ENCODE data around the gene SEMA6A. TPM values are rescaled to one million over a fixed set of nuclear protein-coding genes. Genes with fewer than 3 reads are reported as not detected.
A peak's percentile ranks its signal among the peaks of the same experiment; 100 is the strongest.

The SEMA6A gene
- total and polyA plus RNA-seq, 10 of the 15 experiments (the other 5 are each of a cell fraction or from before 2014, with no cell fraction given): 0.16 to 10.2 (median 1.1) TPM

DNA sequence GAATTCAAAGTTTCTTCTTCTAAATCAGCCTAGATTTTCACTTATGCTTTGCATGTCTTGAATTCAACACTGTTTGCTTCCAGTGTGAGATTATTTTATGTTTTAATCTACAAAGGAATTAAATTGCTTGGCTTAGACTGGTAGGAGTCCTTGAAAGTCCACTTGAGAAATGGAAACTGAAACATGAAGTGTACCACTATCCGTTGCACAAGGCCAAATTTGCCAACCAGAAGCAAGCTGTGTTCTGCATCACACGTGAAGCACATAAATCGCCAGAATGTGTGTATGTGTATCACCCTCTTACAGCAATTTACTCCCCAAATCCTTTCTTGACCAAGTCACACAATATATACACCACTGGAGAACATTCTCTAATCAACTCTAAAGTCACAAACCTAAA, 10.3 kb downstream of the SEMA6A start:
- no TSS peak for BruUV-seq (replicated peaks)
- SMC1A ChIA-PET (ENCODE audit: uncharacterized antibody, unreplicated experiment): interaction anchor here (0.7 to 4.3 kb wide), 12 partner anchors 9 to 572 kb away, joined by 3 to 31 read pairs (median 3); partner anchors contain the start of gene SEMA6A
- CTCF ChIA-PET: interaction anchor here (1.2 to 2.2 kb wide), 4 partner anchors 9 to 427 kb away, joined by 3 to 7 read pairs (median 4); no protein-coding TSS in a partner anchor
- in situ Hi-C loops (cut with MboI): loop anchor here (25.0 kb wide), 1 partner anchor 427 kb away; no protein-coding TSS in a partner anchor
- no peaks in the 10 kb centered on the region for H4K20me1 ChIP-seq (ENCODE audit: control insufficient read depth, insufficient read depth)
- ATAC-seq (peak; percentile 47), FAIRE-seq (no peak), DNase-seq (ENCODE audit: low read depth, low spot score) (no peak)
- H3K4me2 ChIP-seq (ENCODE audit: control insufficient read depth, insufficient read depth): no peak overlapping the region
- H2AFZ ChIP-seq (ENCODE audit: control insufficient read depth, low read depth, low read length): no peak overlapping the region
- H3K79me2 ChIP-seq (ENCODE audit: control insufficient read depth, insufficient read depth, low read length): no peaks in the 10 kb centered on the region; the same call in 1 of the 2 replicates
- POLR2A ChIA-PET: interaction anchor here (0.9 to 1.0 kb wide), 2 partner anchors 12 to 13 kb away, joined by 3 read pairs; no protein-coding TSS in a partner anchor
- TF ChIP-seq, protein P1, sequence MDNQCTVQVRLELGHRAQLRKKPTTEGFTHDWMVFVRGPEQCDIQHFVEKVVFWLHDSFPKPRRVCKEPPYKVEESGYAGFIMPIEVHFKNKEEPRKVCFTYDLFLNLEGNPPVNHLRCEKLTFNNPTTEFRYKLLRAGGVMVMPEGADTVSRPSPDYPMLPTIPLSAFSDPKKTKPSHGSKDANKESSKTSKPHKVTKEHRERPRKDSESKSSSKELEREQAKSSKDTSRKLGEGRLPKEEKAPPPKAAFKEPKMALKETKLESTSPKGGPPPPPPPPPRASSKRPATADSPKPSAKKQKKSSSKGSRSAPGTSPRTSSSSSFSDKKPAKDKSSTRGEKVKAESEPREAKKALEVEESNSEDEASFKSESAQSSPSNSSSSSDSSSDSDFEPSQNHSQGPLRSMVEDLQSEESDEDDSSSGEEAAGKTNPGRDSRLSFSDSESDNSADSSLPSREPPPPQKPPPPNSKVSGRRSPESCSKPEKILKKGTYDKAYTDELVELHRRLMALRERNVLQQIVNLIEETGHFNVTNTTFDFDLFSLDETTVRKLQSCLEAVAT (IDR thresholded peaks at IDR 0.05): peak; percentile 18; the same call in 1 of the 2 replicates
- TF ChIP-seq SP1 (IDR thresholded peaks at IDR 0.05; ENCODE audit: low read depth, low read length) (no peak), RAD21 (IDR thresholded peaks at IDR 0.05; ENCODE audit: insufficient read depth, low read depth, low read length) (no peak), YY1 (IDR thresholded peaks at IDR 0.05; ENCODE audit: low read depth, low read length) (no peak), STAT1 (conservative IDR thresholded peaks at IDR 0.05) (no peak), DPF2 (IDR thresholded peaks at IDR 0.05) (0 out of 2 replicates have a peak, but pooled peaks have one; percentile 17)
- no peak overlapping the region for H3K27ac ChIP-seq (ENCODE audit: control insufficient read depth, insufficient read depth)
- WGBS (ENCODE audit: insufficient coverage, insufficient replicate concordance, low lambda C conversion rate, missing lambda C conversion rate): 76% methylated on average over 3 of the region's 3 CpGs
- no peaks in the 10 kb centered on the region for H3K9me3 ChIP-seq (replicated peaks; ENCODE audit: control insufficient read depth, insufficient read depth, low read length)
- no peak overlapping the region for H3K9ac ChIP-seq (ENCODE audit: control insufficient read depth, insufficient read depth, low read length)
- H3K27me3 ChIP-seq (replicated peaks in 1 of 2; ENCODE audit: control insufficient read depth in 2 of 2, insufficient read depth in 2 of 2, low read length in 1 of 2): no peaks in the 10 kb centered on the region
- RAD21 ChIA-PET (ENCODE audit: unreplicated experiment): interaction anchor here (0.6 to 3.9 kb wide), 6 partner anchors 9 to 982 kb away, joined by 3 to 27 read pairs (median 4); partner anchors contain the start of gene SEMA6A
- H3K4me3 ChIP-seq: no peak overlapping the region
- intact Hi-C loops (cut with micrococcal nuclease; ENCODE audit: unreplicated experiment): no loop called here
- no peaks in the 10 kb centered on the region for H3K4me1 ChIP-seq (ENCODE audit: control insufficient read depth, insufficient read depth, low read length)
- no peaks in the 10 kb centered on the region for H3K36me3 ChIP-seq (ENCODE audit: control insufficient read depth in 2 of 2, insufficient read depth in 2 of 2, low read length in 1 of 2)
